Activated T-helper 9 cell treated with anti-CD3 and anti-CD28 coated beads, Interleukin-2, amount 50 U/mL, for 16 hours (primary cell): ENCODE results near the gene GCNA.
"Not testable (repeated sequence)": the region's sequence is repeated elsewhere in the genome, so short reads cannot be mapped to it uniquely, and the experiment has no call there.

Experiments
- DNase-seq: peaks from one replicate; pipeline ENCODE4 v3.0.0-alpha.2; 2020; ENCODE audit warnings: low read depth

The GCNA gene

DNA sequence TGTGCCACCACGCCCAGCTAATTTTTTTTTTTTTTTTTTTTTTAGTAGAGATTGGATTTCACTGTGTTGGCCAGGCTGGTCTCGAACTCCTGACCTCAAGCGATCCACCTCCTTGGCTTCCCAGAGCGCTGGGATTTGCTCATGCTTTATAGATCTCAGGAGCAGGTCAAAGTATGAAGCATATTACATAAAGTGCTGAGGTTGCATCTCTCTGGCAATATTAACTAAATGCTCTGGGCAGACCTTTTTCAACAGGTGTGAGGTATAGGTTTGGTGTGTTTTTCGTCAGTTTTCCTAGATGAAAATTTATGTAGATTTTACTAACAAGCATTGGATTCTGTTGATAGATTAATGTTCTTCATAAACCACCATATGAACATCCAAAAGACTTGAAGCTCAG, 19.3 kb upstream of the GCNA start:
- no peak for DNase-seq

DNA sequence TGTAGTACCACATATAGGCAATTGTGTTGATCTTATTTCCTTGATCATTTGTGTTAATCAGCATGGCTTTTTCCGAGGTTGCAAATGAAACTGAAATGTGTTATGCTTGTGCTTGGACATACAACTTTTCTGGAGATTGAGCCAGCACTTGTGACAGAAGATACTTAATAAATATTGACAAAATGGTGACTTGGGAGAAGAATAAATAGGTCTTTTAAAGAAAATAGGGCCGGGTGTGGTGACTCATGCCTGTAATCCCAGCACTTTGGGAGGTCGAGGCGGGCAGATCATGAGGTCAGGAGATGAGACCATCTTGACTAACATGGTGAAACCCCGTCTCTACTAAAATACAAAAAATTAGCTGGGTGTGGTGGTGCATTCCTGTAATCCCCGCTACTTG, 18.5 kb upstream of the GCNA start:
- DNase-seq: not testable (repeated sequence)

DNA sequence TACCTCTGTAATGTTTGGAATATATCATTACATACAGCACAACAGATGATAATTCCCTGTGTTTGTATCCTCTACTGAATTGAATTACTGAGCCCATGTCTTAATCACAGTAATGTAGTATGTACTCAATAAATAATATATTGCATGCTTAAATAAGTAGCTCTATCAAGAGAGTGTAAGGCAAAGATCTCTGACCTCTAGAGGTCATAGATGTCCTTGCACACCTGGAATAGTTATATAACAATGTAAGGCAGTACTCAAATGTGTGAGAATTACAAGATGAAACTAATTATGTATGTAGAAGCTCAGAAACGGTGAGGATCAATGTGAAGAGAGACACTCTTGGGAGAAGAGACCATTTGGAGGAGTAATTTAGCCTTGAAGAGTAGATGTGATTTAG, 14.3 kb upstream of the GCNA start:
- no peak for DNase-seq

DNA sequence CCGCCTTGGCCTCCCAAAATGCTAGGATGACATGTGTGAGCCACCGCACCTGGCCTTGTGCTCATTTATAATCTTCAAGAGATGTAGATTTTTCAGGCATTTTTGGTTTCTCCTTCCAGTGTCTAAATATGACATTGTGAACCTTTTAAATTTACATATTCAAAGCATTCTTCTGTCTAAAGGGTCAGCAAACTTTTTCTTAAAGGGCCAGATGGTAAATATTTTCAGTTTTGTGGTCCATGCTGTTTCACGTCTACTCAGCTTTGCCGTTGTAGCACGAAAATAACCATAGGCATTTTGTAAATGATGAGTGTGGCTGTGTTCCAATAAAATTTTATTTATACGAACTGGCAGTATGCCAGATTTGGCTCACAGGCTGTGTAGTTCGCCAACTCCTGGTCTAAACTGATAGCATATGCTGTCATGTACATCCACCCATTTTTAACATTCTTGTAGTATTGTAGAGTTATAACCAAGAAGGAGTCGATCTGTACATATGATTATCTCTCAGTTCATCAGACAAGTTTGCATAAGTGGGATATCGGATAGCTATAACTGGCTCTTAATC, 12.7 kb upstream of the GCNA start:
- no peak for DNase-seq

DNA sequence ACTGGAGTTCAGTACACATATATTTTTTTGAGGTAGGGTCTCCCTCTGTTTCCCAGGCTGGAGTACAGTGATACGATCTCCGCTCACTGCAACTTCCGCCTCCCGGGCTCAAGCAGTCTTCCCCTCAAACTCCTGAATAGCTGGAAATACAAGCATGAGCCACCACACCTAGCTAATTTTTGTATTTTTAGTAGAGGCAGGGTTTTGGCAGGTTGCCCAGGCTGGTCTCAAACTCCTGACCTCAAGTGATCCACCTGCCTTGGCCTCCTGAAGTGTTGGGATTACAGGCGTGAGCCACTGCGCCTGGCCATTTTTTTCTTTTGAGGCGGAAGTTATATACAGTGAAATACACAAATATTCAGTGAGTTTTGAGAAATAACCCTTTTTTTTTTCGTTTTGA, 6.8 kb upstream of the GCNA start:
- not testable (repeated sequence) for DNase-seq

DNA sequence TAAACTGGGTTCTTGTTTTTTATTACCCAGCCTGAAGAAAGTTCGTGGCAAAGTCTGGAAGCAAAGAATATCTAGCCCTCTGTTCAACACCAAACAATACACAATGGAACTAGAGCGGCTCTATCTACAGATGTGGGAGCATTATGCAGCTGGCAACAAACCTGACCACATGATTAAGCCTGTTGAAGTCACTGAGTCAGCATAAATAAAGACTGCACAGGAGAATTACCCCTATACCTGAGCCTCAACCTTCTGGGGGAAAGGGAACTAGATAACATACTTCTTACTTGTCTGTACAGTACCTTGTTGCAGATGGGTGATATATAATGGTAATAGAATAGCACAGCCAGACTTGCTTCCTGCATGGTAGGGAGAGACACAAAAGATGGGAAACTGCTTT, 4.6 kb upstream of the GCNA start:
- DNase-seq: no peak

DNA sequence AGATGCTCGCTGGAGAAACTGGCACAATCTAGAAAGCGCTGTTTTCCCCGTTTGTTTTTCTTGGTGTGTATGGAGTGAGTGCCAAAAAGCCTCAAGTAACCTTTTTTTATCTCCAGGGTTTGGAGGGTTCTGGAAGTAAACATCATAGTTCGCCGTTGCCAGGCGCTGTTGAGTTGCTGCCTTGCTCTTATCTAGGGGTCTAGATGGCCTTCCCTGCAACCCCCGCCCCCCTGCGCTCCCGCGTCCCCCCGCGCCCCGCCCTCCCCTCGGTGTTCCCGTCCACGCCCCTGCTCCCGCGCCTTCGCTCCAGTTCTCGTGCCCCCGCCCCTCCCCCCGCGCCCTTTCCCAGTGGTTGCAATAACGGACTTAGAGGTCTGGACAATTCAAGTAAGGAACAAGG, 555 bp upstream of the GCNA start:
- no peak for DNase-seq

DNA sequence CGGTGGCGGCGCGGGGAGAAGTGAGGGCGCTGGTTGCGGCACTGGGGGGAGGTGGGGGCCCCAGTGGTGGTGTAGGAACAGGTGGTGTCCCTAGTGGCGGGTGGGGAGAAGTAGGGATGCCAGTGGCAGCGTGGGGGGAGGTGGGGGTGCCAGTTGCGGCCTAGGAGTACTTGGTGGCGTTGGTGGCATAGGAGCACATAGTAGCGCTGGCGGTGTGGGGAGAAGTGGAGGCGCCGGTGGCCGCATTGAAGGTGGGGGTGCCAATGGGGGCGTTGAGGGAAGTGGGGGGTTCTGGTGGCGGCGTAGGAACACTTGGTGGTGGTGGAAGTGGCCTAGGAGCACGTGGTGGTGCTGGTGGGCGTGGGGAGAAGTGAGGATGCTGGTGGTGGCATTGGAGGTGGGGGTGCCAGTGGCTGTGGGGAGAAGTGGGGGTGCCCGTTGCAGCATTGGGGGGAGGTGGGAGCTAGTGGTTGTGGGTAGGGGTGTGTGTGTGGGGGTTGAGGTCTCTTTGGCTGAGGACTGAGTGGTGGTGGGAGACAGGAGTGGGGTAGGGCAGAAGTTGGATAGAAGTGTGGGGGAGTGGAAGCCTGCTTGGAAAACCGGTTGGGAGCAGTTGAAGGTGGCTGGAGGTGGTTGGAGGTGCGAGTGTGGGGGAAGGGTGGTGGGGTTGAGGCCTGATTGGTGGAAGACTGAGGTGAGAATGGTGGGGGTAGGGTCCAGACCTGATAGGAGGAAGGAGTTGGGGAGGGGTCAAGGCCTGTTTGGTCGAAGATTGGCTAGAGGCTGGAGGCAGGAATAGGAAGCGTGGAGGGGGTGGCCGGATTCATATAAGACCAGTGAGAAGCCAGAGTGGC, 1.1 kb downstream of the GCNA start:
- DNase-seq: no peak

DNA sequence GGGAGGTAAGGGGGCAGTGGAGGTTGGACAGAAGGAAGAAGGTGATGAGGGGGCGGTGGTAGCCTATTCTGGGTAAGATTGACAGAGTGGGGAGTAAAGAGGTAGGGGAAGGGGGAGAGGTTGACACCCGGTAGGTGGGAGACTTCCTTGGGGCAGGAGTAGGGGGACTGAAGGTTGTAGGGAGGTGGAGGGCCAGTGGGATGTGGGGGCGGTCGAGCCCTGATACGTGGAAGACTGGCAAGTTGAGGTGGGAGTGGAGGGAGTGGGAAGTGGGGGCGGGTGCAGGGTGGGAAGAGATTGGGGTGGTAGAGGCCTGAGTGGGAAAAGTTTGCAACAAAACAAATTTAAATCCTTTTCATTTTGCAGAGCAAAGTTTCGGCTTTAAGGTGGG, 1.7 kb downstream of the GCNA start:
- DNase-seq: no peak

DNA sequence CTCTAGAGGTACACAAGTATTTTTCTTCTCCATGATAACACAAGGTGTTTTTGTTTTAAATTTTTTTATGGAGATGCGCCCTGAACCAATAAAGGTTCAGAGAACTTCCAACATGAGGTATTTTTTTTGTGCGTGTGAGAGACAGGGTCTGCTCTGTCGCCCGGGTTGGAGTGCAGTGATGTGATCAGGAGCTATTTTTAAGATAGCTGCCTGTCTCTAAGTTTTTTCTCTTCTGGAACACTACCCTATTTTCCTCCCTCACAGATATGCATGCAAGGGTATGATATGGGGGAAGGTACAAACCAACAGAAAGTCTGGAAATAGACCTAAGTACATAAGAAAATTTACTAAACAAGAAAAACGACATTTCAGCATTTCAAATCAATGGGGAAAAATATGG, 3.0 kb downstream of the GCNA start:
- no peak for DNase-seq

DNA sequence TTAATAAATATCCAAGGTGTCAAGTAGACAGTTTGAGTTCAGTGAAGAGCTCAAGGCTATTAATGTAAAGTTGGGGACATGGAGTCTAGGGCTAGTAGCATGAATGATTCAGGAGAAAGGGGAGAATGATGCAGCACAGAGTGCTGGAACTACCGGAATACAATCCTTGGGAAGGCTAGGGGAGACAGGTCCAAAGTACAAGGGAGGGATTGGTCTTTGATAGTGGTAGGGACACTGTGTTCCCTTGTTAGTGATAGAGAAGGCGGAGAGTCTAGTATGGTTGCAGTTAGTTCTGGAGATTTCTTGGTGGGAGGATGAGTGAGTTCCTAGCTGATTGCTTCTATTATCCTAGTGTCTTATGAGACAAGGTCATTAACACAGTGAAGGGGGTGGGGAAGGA, 8.7 kb downstream of the GCNA start:
- DNase-seq: no peak

DNA sequence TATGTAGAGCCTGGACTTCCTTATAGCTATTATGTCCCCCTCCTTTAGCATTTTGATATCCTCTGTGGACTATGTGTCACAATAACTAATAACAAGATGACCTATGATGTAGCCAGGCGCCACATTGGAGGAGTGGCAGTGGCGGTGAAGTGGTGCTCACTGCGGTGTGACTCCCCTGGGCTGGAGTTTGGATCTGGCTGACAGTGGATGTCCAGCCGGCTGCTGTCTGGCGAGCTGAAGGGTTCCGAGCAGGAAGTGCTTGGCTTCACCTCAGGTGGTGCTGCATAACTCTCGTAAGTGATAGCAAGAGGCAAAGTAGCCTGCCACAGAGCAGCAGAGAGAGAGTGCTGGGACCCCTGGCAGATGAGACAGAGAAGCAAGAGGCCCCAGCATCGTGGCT, 15.0 kb downstream of the GCNA start:
- not testable (repeated sequence) for DNase-seq

DNA sequence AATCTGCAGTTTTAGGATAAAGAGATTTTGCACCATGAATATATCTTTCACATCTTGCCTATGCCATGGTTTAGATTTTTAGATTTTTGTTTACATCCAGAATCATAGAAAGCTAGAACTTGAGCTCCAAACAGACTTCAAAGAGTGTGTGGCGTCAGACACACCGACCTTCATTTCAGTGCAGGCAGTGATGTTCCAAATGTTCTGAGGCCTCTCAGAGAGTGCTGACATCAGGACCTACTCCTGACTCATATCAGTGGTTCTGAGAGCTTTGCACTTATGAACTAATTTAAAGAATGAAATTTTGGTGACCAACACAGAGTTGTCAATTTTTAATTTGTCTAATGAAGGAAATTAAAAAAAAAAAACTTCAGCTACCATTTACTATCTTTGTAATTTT, 21.7 kb downstream of the GCNA start:
- no peak for DNase-seq

DNA sequence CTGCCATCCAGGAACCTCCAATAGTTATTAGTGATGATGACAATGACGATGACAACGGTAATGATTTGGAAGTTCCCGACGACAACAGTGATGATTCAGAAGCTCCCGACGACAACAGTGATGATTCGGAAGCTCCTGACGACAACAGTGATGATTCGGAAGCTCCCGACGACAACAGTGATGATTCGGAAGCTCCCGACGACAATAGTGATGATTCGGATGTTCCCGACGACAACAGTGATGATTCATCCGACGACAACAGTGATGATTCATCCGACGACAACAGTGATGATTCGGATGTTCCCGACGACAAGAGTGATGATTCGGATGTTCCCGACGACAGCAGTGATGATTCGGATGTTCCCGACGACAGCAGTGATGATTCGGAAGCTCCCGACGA, 25.4 kb downstream of the GCNA start:
- DNase-seq: no peak

DNA sequence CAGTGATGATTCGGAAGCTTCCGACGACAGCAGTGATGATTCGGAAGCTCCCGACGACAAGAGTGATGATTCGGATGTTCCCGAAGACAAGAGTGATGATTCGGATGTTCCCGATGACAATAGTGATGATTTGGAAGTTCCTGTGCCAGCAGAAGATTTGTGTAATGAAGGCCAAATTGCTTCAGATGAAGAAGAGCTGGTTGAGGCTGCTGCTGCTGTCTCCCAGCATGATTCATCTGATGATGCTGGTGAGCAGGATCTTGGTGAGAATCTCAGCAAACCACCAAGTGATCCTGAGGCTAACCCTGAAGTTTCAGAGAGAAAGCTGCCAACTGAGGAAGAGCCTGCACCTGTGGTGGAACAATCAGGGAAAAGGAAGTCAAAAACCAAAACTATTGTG, 25.9 kb downstream of the GCNA start:
- DNase-seq: no peak

DNA sequence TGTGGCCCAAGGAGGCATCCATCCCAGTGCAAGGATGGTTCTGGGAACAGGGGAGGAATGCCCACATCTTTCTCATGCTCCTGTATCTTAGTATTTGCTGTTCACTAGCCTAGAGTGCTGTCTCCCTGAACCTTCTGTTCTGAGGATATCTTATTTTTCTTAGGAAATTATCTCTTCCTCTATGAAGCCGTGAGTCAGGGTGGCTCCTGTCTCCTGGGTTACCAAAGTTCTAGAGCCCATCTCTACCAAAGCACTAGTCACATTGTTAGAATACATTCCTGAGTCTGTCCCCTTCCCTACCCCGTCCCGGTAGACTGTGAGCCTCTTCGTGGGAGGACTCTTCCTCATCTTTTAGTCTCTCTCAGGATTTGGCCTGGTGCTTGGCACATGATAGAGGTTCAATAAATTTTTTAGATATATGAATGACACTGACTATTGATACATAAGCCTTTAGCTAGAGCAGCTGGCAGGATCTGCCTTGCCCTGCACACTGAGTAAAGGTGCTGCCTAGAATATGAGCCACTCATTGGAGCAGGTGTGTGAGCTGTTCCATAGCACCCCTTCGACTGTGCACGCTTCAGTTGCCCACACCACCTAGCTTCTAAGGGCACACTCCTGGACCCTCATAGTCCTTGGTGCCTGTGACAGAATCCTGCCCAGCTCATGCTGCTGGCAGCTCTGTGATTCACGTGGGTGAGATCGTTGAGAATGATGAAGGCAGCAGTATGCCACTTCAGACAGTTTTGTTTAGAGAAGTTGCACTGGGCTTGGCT, 26.7 kb downstream of the GCNA start:
- no peak for DNase-seq

DNA sequence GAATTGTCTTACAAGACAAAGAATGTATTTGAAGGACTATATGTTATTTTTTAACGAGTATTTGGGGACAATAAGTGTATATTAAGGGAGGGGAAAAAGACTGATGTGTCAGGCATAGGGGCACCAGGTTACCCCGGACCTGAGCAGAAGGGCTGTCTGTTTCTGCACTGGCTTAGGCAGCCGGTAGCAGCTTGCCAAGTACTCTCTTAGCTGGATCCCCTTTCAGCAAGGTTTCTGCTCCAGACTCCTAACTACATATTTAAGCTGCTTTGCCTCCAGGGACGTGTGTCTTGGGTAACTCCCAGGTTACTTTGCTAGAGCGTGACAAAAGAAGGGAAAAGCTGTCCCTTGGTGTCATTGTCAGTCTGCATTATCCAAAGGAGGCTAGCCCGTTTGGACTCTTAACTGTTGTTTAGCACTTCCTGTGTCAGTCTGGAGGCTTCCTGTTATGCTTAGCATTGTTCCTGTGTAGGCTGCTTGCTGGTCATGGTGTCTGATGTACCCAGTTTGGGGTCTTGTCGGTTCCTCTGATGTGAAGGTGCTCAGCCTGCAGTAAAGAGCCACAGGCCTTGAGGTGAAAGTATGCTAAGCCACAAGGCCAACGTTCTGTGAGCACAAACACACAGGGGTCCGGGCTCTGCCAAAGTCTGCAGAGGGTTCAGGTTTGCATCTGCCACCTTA, 28.4 kb downstream of the GCNA start:
- no peak for DNase-seq

DNA sequence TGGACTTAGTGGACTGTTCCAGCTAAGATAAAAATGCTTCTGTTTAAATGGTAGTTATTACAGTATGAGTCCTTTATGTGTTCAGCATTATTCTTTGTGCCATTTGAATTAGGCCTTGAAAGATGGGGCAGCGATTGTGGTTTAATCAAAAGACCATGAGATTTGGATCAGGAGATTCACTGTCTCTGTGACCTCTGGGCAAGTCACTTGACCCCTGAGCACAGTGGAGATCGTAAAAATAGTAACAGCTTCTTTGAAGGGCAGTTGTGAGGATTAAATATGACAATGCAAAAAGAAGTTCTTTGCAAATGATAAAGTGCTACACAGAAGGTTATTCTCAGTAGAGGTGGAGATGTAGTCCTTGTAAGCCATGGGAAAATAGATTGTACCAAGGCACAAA, 29.3 kb downstream of the GCNA start:
- DNase-seq: no peak

DNA sequence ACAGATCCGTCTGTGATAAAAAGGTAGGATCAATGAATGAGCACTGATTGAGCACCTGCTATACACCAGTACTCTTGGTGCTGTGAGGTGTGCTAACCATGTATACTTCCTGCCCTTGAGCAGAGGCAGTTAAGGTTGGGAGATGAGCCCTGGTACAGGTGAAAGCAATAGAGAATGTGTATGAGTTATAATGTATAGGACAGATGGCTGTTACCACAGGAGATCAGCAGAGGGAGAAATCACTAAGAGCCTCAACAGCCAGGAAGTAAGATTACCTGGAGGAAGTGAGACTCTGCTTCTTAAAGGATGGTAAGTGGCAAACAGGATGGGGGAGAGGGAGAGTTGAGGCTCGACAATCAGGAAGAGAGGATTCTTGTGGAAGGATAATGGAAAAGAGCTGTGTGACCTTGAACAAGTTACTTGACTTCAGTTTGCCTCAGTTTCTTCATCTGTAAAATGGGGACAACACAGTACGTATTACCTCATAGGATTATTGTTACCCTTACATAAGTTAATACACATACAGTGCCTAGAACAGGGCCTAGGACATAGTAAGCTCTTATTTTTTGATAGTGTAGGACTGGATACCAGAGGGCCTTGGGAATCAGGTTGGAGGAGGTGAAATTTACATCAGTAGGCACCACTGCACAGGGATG, 31.0 kb downstream of the GCNA start:
- DNase-seq: no peak

DNA sequence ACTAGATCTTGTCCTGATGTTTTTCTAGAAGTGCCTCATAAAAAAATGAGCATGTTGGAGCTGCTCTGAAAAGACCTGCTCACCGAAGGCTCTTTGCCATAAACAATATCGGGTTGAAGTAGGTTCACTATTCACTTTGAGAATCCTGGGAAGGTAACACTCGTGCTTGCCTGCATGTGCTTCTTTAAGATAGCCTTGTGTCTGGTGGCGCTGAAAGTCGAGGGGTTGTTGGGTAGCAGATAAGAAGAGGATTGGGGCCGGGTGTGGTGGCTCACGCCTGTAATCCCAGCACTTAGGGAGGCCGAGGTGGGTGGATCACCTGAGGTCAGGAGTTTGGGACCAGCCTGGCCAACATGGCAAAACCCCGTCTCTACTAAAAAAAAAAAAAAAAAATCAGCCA, 33.5 kb downstream of the GCNA start:
- DNase-seq: not testable (repeated sequence)

DNA sequence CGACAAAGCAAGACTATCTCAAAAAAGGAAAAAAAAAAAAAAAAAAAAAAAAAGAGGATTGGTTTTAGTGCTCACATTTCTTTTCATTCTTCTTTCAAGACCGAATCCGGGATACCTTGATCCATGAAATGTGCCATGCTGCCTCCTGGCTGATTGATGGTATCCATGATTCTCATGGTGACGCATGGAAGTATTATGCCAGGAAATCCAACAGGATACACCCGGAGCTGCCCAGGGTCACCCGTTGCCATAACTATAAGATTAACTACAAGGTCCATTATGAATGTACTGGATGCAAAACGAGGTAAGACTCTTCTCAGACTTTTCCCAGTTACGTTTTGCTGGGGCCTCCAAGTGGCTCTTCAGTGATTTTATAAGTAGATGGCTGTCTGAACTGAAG, 34.0 kb downstream of the GCNA start:
- DNase-seq: no peak

DNA sequence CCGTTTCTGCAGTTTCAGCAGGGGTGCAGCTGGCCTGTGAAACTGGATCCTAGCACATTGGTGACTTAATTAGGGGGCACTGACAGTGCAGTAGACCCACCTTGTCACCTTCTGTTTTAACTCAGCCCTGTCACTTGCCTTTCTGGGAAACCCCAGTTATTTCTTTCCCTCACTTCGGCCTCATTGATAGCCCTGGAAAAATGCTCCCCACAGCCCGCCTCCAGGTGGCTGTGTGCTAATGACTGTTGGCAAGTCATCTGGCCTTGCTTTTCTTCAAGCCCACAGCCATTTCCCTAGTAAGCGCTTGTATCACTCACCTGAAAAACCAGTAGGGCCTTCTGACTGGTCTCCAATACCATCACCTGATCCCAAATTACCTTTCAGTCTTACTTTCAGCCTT, 36.8 kb downstream of the GCNA start:
- DNase-seq: no peak
